OCI-LY3 (cell line): ENCODE results near the gene TMEM151A.

Experiments used
- EZH2phosphoT487 ChIP-seq: fragments of 200-600 bp; shearing (Covaris generic); IDR thresholded peaks from 2 replicates; pipeline ENCODE4 v1.6.1; 2018; ENCODE audit warnings: antibody characterized with exemption, mixed run types, low read depth
- TF ChIP-seq, protein P1 (sequence below): fragments of 200-600, 300-600 bp; sonication (generic); IDR thresholded peaks from 2 replicates; pipeline ENCODE4 v1.5.1; 2014; ENCODE audit warnings: antibody characterized with exemption, low read length, low read depth

DNA sequence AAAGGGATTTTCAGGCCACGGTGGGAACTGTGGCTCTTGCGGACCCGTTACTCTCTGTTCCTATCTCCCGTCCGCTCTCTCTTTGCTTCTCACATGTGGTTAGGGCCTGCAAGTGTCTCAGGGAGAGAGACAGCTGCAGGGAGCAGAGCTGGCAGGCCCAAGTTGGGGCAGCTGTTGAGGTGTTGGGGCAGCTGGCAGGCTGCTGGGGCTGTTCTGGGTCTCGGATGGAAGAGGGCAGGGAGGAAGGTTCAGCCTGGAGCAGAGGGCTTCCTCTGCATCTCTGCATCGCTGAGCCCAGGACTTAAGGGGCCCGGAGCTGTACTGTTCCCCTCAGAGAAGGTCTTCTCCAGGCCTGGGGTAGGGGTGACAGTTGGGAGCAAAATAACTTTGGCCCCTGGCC lies 16.3 kb upstream of the TMEM151A start:
- TF ChIP-seq, protein P1, sequence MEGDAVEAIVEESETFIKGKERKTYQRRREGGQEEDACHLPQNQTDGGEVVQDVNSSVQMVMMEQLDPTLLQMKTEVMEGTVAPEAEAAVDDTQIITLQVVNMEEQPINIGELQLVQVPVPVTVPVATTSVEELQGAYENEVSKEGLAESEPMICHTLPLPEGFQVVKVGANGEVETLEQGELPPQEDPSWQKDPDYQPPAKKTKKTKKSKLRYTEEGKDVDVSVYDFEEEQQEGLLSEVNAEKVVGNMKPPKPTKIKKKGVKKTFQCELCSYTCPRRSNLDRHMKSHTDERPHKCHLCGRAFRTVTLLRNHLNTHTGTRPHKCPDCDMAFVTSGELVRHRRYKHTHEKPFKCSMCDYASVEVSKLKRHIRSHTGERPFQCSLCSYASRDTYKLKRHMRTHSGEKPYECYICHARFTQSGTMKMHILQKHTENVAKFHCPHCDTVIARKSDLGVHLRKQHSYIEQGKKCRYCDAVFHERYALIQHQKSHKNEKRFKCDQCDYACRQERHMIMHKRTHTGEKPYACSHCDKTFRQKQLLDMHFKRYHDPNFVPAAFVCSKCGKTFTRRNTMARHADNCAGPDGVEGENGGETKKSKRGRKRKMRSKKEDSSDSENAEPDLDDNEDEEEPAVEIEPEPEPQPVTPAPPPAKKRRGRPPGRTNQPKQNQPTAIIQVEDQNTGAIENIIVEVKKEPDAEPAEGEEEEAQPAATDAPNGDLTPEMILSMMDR = no peak
- no peak for TF ChIP-seq EZH2phosphoT487
